RWPE2 (cell line): ENCODE data around the gene UBE4B.
"Not testable (repeated sequence)": the region's sequence is repeated elsewhere in the genome, so short reads cannot be mapped to it uniquely, and the experiment has no call there.

Source experiments
- ATAC-seq: fragments of 200-7000 bp; cut with Tn5 transposase; 3 replicates; pipeline ENCODE4 v1.9.1; 2021; ENCODE audit warnings: low read depth
- DNase-seq: peaks from one replicate; pipeline ENCODE4 v3.0.0-alpha.2; 2020; ENCODE audit warnings: low spot score
- H3K27ac ChIP-seq: fragments of 450-650 bp; 2 replicates; pipeline ENCODE4 v1.5.1; 2017; ENCODE audit warnings: mild to moderate bottlenecking; ENCODE audit not compliant: poor library complexity, severe bottlenecking
- H3K27me3 ChIP-seq: fragments of 250-450 bp; sonication (Bioruptor Pico); 2 replicates; pipeline ENCODE4 v1.5.1; 2021; ENCODE audit warnings: mild to moderate bottlenecking, moderate library complexity; ENCODE audit not compliant: insufficient read depth, poor library complexity, severe bottlenecking
- H3K36me3 ChIP-seq: fragments of 250-450 bp; sonication (Bioruptor Pico); 2 replicates; pipeline ENCODE4 v1.5.1; 2020; ENCODE audit warnings: low read depth, mild to moderate bottlenecking, moderate library complexity
- H3K4me1 ChIP-seq: fragments of 250-450 bp; sonication (Bioruptor Pico); 2 replicates; pipeline ENCODE4 v1.5.1; 2021; ENCODE audit warnings: mild to moderate bottlenecking, moderate library complexity; ENCODE audit not compliant: insufficient read depth, poor library complexity, severe bottlenecking
- H3K4me3 ChIP-seq: fragments of 250-450 bp; sonication (Bioruptor Pico); 2 replicates; pipeline ENCODE4 v1.5.1; 2021; ENCODE audit warnings: mild to moderate bottlenecking, moderate library complexity; ENCODE audit not compliant: severe bottlenecking
- H3K9me3 ChIP-seq: fragments of 250-450 bp; sonication (Bioruptor Pico); 2 replicates; pipeline ENCODE4 v1.5.1; 2021; ENCODE audit warnings: mild to moderate bottlenecking, moderate library complexity; ENCODE audit not compliant: severe bottlenecking
- TF ChIP-seq, protein P1 (sequence below): fragments of 450-650 bp; IDR thresholded peaks from one replicate; pipeline ENCODE4 v1.5.1; 2017; ENCODE audit warnings: mild to moderate bottlenecking, moderate library complexity; ENCODE audit not compliant: poor library complexity, severe bottlenecking

UBE4B gene

DNA sequence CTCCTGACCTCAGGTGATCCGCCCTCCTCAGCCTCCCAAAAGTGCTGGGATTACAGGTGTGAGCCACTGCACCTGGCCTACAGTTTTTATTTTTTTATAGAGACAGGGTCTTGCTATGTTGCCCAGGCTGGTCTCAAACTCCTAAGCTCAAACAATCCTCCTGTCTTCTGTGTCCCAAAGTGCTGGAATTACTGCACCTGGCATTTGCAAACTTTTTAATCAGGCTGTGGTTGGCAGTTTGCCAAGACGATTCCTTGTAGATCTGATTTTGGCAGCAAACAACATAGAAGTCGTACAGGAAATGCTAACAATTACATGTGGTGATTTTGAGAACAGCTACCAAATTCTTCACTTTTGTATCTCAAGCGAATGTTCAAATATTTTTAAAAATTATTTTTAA lies 25.6 kb upstream of the UBE4B start:
- no peak for DNase-seq
- TF ChIP-seq, protein P1, sequence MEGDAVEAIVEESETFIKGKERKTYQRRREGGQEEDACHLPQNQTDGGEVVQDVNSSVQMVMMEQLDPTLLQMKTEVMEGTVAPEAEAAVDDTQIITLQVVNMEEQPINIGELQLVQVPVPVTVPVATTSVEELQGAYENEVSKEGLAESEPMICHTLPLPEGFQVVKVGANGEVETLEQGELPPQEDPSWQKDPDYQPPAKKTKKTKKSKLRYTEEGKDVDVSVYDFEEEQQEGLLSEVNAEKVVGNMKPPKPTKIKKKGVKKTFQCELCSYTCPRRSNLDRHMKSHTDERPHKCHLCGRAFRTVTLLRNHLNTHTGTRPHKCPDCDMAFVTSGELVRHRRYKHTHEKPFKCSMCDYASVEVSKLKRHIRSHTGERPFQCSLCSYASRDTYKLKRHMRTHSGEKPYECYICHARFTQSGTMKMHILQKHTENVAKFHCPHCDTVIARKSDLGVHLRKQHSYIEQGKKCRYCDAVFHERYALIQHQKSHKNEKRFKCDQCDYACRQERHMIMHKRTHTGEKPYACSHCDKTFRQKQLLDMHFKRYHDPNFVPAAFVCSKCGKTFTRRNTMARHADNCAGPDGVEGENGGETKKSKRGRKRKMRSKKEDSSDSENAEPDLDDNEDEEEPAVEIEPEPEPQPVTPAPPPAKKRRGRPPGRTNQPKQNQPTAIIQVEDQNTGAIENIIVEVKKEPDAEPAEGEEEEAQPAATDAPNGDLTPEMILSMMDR = no peak
- no peak overlapping the region for H3K4me3 ChIP-seq
- H3K36me3 ChIP-seq = no peaks in the 10 kb centered on the region
- H3K9me3 ChIP-seq = no peaks in the 10 kb centered on the region
- no peak for ATAC-seq
- no peaks in the 10 kb centered on the region for H3K27me3 ChIP-seq
- no peaks in the 10 kb centered on the region for H3K4me1 ChIP-seq
- no peak overlapping the region for H3K27ac ChIP-seq

DNA sequence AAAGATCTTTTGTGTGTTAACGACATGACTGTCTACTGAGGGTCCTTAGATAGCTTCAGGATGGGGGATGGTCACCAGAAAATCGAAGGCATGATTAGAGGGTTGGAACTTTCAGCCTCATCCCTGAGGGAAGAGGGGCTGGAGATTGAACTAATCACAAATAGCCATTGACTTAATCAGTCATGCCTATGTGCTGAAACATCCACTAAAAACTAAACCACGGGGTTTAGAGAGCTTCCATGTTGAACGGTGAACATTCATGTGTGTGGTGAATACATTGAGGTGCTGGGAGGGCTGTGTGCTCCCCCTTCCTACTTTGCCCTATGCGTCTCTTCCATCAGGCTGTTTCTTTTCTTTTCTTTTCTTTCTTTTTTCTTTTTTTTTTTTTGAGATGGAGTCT lies 18.7 kb upstream of the UBE4B start:
- Histone ChIP-seq H3K9me3 (no peaks in the 10 kb centered on the region), H3K36me3 (no peaks in the 10 kb centered on the region), H3K4me1 (no peaks in the 10 kb centered on the region), H3K4me3 (no peak overlapping the region), H3K27ac (no peak overlapping the region), H3K27me3 (no peaks in the 10 kb centered on the region)
- TF ChIP-seq, protein P1 = no peak
- DNase-seq (no peak), ATAC-seq (no peak)

DNA sequence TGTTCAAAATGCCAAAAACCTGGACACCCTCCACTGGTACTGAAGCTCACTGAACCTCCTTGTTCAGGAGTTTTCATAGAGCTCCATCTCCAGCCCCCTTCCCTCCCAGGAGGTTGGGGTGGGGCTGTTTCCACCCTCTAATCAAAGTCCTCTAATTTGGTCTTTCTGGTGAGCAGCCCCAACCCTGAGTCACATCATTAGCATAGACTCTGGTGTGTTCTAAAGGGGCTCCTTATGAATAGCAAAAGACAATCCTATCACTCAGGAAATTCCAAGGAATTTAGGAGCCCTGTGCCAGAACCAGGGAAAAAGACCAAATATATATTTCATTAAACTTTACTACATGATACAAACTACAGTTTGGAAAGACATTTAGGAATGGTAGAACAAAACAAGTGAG lies 13.2 kb upstream of the UBE4B start:
- H3K9me3 ChIP-seq = no peaks in the 10 kb centered on the region
- no peak overlapping the region for H3K27ac ChIP-seq
- DNase-seq = no peak
- no peaks in the 10 kb centered on the region for H3K4me1 ChIP-seq
- no peaks in the 10 kb centered on the region for H3K36me3 ChIP-seq
- H3K4me3 ChIP-seq = no peak overlapping the region
- no peak for ATAC-seq
- no peaks in the 10 kb centered on the region for H3K27me3 ChIP-seq
- TF ChIP-seq, protein P1 = no peak

DNA sequence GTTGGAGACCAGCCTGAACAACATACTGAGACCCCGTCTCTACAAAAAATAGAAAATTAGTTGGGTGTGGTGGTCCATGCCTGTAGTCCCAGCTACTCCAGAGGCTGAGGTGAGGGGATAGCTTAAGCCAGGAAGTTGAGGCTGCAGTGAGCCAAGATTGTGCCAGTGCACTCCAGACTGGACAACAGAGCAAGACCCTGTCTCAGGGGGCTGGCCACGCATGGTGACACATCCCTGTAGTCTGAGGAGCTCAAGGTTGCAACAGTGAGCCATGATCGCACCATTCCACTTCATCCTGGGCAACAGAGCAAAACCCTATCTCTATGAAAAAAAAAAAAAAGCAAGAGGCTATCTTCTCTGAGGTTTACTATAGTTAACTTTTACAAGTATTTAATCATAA lies 12.7 kb upstream of the UBE4B start:
- no peaks in the 10 kb centered on the region for H3K36me3 ChIP-seq
- no peak for DNase-seq
- H3K4me1 ChIP-seq = no peaks in the 10 kb centered on the region
- TF ChIP-seq, protein P1 = no peak
- no peak overlapping the region for H3K27ac ChIP-seq
- H3K4me3 ChIP-seq = no peak overlapping the region
- no peaks in the 10 kb centered on the region for H3K27me3 ChIP-seq
- H3K9me3 ChIP-seq = no peaks in the 10 kb centered on the region
- ATAC-seq = no peak

DNA sequence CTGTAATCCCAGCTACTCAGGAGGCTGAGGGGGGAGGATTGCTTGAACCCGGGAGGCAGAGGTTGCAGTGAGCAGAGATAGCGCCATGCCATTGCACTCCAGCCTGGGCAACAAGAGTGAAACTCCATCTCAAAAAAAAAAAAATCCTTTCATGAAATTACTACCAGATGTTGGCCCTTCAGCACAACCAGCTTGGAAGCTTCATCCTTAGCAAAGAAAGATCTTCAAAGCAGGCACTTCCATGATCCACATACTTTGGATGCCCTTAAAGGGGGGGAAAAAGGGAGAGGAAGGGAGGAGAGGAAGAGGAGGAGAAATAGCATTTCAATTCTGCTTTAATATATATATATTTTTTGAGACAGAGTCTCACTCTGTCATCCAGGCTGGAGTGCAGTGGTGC lies 12.1 kb upstream of the UBE4B start:
- not testable (repeated sequence) for H3K4me1 ChIP-seq, H3K27ac ChIP-seq, H3K36me3 ChIP-seq, H3K9me3 ChIP-seq, DNase-seq, H3K27me3 ChIP-seq, ATAC-seq, H3K4me3 ChIP-seq

DNA sequence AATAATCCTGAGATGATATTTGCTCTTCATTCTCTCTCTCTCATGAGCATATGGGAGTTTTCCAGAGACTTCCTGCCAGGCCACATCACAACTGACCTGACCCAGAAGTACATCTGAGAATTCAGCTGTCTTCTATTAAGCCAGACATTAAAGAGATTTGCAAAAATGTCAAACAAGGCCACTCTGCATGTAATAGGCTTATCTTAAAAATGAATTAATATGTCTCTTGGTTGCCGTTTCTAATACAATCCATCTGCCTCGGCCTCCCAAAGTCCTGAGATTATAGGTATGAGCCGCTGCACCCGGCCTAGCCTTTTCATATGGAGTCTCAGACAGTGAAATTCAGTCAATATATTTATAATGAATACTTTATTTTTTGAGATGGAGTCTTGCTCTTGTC lies 10.8 kb upstream of the UBE4B start:
- H3K4me1 ChIP-seq, ATAC-seq, H3K27me3 ChIP-seq, H3K27ac ChIP-seq, H3K4me3 ChIP-seq, H3K9me3 ChIP-seq, H3K36me3 ChIP-seq, DNase-seq: not testable (repeated sequence)
